ENCODE data around the gene USP5. TPM values are rescaled to one million over a fixed set of nuclear protein-coding genes. Genes with fewer than 3 reads are reported as not detected.

The USP5 gene
- total RNA-seq, 1 experiment from 2014 or later = 175 TPM

- TF ChIP-seq ZBTB33 (IDR thresholded peaks at IDR 0.05; ENCODE audit: extremely low read depth, insufficient replicate concordance, low read length) = no peak
Measured at GRCh38 chr12:6810758-6811157, 41.2 kb upstream of the USP5 start (continued).

- intact Hi-C loops (cut with micrococcal nuclease) = no loop called here
- POLR2A ChIA-PET = interaction anchor here (1.3 kb wide), 1 partner anchor 38 kb away, joined by 3 read pairs; the partner anchor contains the start of genes CDCA3 and USP5
- no peak overlapping the region for H3K4me2 ChIP-seq (ENCODE audit: low read length)
- no peak for TF ChIP-seq SIN3A (IDR thresholded peaks at IDR 0.05; ENCODE audit: low read depth)
- no peak for TF ChIP-seq FOSL1 (IDR thresholded peaks at IDR 0.05; ENCODE audit: low read depth)
- TF ChIP-seq POLR2A (IDR thresholded peaks at IDR 0.05; ENCODE audit: borderline replicate concordance, extremely low read depth, insufficient read depth, insufficient read length) = no peak
- TF ChIP-seq JUND (IDR thresholded peaks at IDR 0.05) = no peak
- TF ChIP-seq EZH2phosphoT487 (IDR thresholded peaks at IDR 0.05; ENCODE audit: borderline replicate concordance) = no peak
- TF ChIP-seq SP1 (IDR thresholded peaks at IDR 0.05; ENCODE audit: low read depth) = no peak
- TF ChIP-seq YY1 (IDR thresholded peaks at IDR 0.05; ENCODE audit: extremely low read depth, insufficient replicate concordance, low read depth, low read length) = no peak
- TF ChIP-seq MAX (IDR thresholded peaks at IDR 0.05) = no peak
- no peak for TF ChIP-seq POLR2AphosphoS5 (IDR thresholded peaks at IDR 0.05; ENCODE audit: low read depth, low read length)
- TF ChIP-seq ATF3 (IDR thresholded peaks at IDR 0.05) = no peak
- no peak for TF ChIP-seq CTCF (IDR thresholded peaks at IDR 0.05 in 2 of 3, conservative IDR thresholded peaks at IDR 0.05 in 1 of 3; ENCODE audit: borderline replicate concordance in 1 of 3, insufficient read depth in 1 of 3, low read depth in 2 of 3, low read length in 2 of 3)
- TF ChIP-seq ELF1 (IDR thresholded peaks at IDR 0.05; ENCODE audit: borderline replicate concordance, low read depth) = no peak
- TF ChIP-seq ZFX (IDR thresholded peaks at IDR 0.05) = no peak
- TF ChIP-seq SRF (IDR thresholded peaks at IDR 0.05; ENCODE audit: low read depth) = no peak
- TF ChIP-seq ZBTB33 (IDR thresholded peaks at IDR 0.05; ENCODE audit: extremely low read depth, insufficient replicate concordance, low read length) = no peak
- no peak for TF ChIP-seq ZNF274 (IDR thresholded peaks at IDR 0.05; ENCODE audit: low read depth, low read length)
- no peak for TF ChIP-seq TCF7L2 (IDR thresholded peaks at IDR 0.05; ENCODE audit: borderline replicate concordance, extremely low read depth, insufficient read depth, insufficient read length)
- no peak for TF ChIP-seq CEBPB (IDR thresholded peaks at IDR 0.05; ENCODE audit: low read depth)
- no peak for TF ChIP-seq RAD21 (IDR thresholded peaks at IDR 0.05; ENCODE audit: low read depth)
- no peaks in the 10 kb centered on the region for H3K9me3 ChIP-seq (ENCODE audit: control insufficient read depth in 1 of 2, insufficient read depth in 1 of 2, low read depth in 1 of 2, low read length in 2 of 2)
- H3K4me1 ChIP-seq (ENCODE audit: control insufficient read depth in 1 of 2, insufficient read depth in 2 of 2, low read length in 2 of 2) = no peaks in the 10 kb centered on the region; a peak in 1 of 4 replicates
- H3K36me3 ChIP-seq (ENCODE audit: control insufficient read depth in 1 of 2, insufficient read depth in 2 of 2, low read length in 2 of 2) = no peaks in the 10 kb centered on the region
- no peak for ATAC-seq
- RAD21 ChIA-PET (ENCODE audit: low non-redundant PET in 1 of 2, low total read pairs in 2 of 2, uncharacterized antibody in 2 of 2, unreplicated experiment in 2 of 2) = no interaction called here
- no peak overlapping the region for H3K9ac ChIP-seq (ENCODE audit: low read length)
- H3K9me2 ChIP-seq (ENCODE audit: insufficient read depth) = no peaks in the 10 kb centered on the region
- CTCF ChIA-PET = interaction anchor here (1.0 kb wide), 1 partner anchor 61 kb away, joined by 3 read pairs; no protein-coding TSS in a partner anchor
- BruUV-seq (replicated peaks) = no TSS peak
- no peak overlapping the region for H3K27ac ChIP-seq (ENCODE audit: low read depth, low read length)
- no peaks in the 10 kb centered on the region for H4K20me1 ChIP-seq (ENCODE audit: insufficient read depth)
- H3K79me2 ChIP-seq (ENCODE audit: insufficient read depth, low read length) = no peaks in the 10 kb centered on the region
- no peak for DNase-seq (ENCODE audit: low read depth, low spot score)
- H3K27me3 ChIP-seq (ENCODE audit: insufficient read depth, low read length) = no peaks in the 10 kb centered on the region
- H3K4me3 ChIP-seq (replicated peaks in 1 of 2; ENCODE audit: low read depth in 1 of 2, low read length in 2 of 2) = no peak overlapping the region
- no peak overlapping the region for H2AFZ ChIP-seq (ENCODE audit: low read depth, low read length, poor library complexity, severe bottlenecking)
Measured at GRCh38 chr12:6813363-6813762, 38.6 kb upstream of the USP5 start.
